ENCODE measurements around the gene MRPS30. TPM values are rescaled to one million over a fixed set of nuclear protein-coding genes. Genes with fewer than 3 reads are reported as not detected.

The MRPS30 gene
- total RNA-seq, 1 experiment from 2014 or later, result 101 TPM

DNA sequence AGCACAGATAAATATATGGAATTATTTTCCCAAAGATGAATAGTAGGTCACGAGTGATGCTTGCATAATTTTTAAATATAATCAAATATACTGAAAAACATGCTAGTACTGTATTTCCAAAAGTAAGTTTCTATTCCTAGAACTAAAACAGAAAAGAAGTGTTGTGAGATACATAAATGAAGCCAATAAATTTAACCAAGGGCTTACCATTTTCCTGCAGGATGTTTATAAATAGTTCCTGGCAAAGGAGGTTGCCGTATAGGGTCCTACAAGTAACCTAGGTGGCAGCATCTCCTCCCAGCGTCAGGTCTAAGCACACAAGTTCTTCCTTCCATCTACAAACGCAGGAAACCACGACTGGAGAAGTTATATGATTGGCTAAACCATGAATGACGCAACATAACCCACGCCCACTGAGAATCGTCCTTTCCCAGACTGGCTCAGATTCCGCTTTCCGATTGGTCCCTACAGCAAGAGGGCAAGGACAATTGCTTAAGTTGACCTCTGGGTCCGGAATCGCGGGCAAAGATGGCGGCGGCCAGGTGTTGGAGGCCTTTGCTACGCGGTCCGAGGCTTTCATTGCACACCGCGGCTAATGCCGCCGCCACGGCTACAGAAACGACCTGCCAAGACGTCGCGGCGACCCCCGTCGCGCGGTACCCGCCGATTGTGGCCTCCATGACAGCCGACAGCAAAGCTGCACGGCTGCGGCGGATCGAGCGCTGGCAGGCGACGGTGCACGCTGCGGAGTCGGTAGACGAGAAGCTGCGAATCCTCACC is at the start of gene MRPS30 (continued):
- TF ChIP-seq, protein P1, sequence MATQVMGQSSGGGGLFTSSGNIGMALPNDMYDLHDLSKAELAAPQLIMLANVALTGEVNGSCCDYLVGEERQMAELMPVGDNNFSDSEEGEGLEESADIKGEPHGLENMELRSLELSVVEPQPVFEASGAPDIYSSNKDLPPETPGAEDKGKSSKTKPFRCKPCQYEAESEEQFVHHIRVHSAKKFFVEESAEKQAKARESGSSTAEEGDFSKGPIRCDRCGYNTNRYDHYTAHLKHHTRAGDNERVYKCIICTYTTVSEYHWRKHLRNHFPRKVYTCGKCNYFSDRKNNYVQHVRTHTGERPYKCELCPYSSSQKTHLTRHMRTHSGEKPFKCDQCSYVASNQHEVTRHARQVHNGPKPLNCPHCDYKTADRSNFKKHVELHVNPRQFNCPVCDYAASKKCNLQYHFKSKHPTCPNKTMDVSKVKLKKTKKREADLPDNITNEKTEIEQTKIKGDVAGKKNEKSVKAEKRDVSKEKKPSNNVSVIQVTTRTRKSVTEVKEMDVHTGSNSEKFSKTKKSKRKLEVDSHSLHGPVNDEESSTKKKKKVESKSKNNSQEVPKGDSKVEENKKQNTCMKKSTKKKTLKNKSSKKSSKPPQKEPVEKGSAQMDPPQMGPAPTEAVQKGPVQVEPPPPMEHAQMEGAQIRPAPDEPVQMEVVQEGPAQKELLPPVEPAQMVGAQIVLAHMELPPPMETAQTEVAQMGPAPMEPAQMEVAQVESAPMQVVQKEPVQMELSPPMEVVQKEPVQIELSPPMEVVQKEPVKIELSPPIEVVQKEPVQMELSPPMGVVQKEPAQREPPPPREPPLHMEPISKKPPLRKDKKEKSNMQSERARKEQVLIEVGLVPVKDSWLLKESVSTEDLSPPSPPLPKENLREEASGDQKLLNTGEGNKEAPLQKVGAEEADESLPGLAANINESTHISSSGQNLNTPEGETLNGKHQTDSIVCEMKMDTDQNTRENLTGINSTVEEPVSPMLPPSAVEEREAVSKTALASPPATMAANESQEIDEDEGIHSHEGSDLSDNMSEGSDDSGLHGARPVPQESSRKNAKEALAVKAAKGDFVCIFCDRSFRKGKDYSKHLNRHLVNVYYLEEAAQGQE (IDR thresholded peaks at IDR 0.05; ENCODE audit: low read depth), result no peak
- peak; percentile 94 for TF ChIP-seq YY1 (IDR thresholded peaks at IDR 0.05; ENCODE audit: extremely low read depth, insufficient replicate concordance, low read depth, low read length)
- no peak for TF ChIP-seq FOSL1 (IDR thresholded peaks at IDR 0.05; ENCODE audit: low read depth)
- peak; percentile 91 for TF ChIP-seq CBX3 (IDR thresholded peaks at IDR 0.05; ENCODE audit: low read depth)
- peak; percentile 92 for TF ChIP-seq SP1 (IDR thresholded peaks at IDR 0.05; ENCODE audit: low read depth)
- peak; percentile 50 for TF ChIP-seq POLR2A (IDR thresholded peaks at IDR 0.05; ENCODE audit: borderline replicate concordance, extremely low read depth, insufficient read depth, insufficient read length)

GRCh38 chr5:44769200-44769876 is 39.4 kb upstream of the MRPS30 start:
- Histone ChIP-seq H3K9me2 (ENCODE audit: insufficient read depth) (no peaks in the 10 kb centered on the region), H4K20me1 (ENCODE audit: insufficient read depth) (no peaks in the 10 kb centered on the region), H3K4me2 (ENCODE audit: low read length) (no peak overlapping the region), H3K9me3 (ENCODE audit: control insufficient read depth in 1 of 2, insufficient read depth in 1 of 2, low read depth in 1 of 2, low read length in 2 of 2) (no peaks in the 10 kb centered on the region), H3K4me1 (ENCODE audit: control insufficient read depth in 1 of 2, insufficient read depth in 2 of 2, low read length in 2 of 2) (no peaks in the 10 kb centered on the region), H2AFZ (ENCODE audit: low read depth, low read length, poor library complexity, severe bottlenecking) (no peak overlapping the region), H3K27ac (ENCODE audit: low read depth, low read length) (no peak overlapping the region), H3K36me3 (ENCODE audit: control insufficient read depth in 1 of 2, insufficient read depth in 2 of 2, low read length in 2 of 2) (no peaks in the 10 kb centered on the region), H3K27me3 (ENCODE audit: insufficient read depth, low read length) (no peaks in the 10 kb centered on the region), H3K79me2 (ENCODE audit: insufficient read depth, low read length) (no peaks in the 10 kb centered on the region), H3K9ac (ENCODE audit: low read length) (no peak overlapping the region), H3K4me3 (replicated peaks in 1 of 2; ENCODE audit: low read depth in 1 of 2, low read length in 2 of 2) (no peak overlapping the region)
- POLR2A ChIA-PET, result no interaction called here
- no TSS peak for BruUV-seq (replicated peaks)
- DNase-seq (ENCODE audit: low read depth, low spot score) (no peak), ATAC-seq (no peak)
- RAD21 ChIA-PET (ENCODE audit: low non-redundant PET in 1 of 2, low total read pairs in 2 of 2, uncharacterized antibody in 2 of 2, unreplicated experiment in 2 of 2), result no interaction called here
- CTCF ChIA-PET, result no interaction called here
- TF ChIP-seq CTCF (IDR thresholded peaks at IDR 0.05 in 2 of 3, conservative IDR thresholded peaks at IDR 0.05 in 1 of 3; ENCODE audit: borderline replicate concordance in 1 of 3, insufficient read depth in 1 of 3, low read depth in 2 of 3, low read length in 2 of 3) (no peak), RAD21 (IDR thresholded peaks at IDR 0.05; ENCODE audit: low read depth) (no peak), JUND (IDR thresholded peaks at IDR 0.05) (no peak), SIN3A (IDR thresholded peaks at IDR 0.05; ENCODE audit: low read depth) (no peak), POLR2A (IDR thresholded peaks at IDR 0.05; ENCODE audit: borderline replicate concordance, extremely low read depth, insufficient read depth, insufficient read length) (no peak), CEBPB (IDR thresholded peaks at IDR 0.05; ENCODE audit: low read depth) (no peak), ZFX (IDR thresholded peaks at IDR 0.05) (no peak), SRF (IDR thresholded peaks at IDR 0.05; ENCODE audit: low read depth) (no peak), EZH2 (IDR thresholded peaks at IDR 0.05) (no peak)
- TF ChIP-seq, protein P2, sequence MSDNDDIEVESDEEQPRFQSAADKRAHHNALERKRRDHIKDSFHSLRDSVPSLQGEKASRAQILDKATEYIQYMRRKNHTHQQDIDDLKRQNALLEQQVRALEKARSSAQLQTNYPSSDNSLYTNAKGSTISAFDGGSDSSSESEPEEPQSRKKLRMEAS (IDR thresholded peaks at IDR 0.05), result no peak
- intact Hi-C loops (cut with micrococcal nuclease), result no loop called here

Measured in HCT116 (cell line).